HepG2 (cell line): Measurements from ENCODE around the gene MSMP. TPM values are rescaled to one million over a fixed set of nuclear protein-coding genes. Genes with fewer than 3 reads are reported as not detected.

Source experiments
- BRD4 ChIP-seq: sonication (generic); formaldehyde crosslinking; IDR thresholded peaks from 2 replicates; pipeline ENCODE4 v1.4.0; 2020; ENCODE audit warnings: missing genetic modification reagents
- MAFG ChIP-seq: sonication (generic); formaldehyde crosslinking; IDR thresholded peaks from 2 replicates; pipeline ENCODE4 v1.5.1; 2020; ENCODE audit warnings: mild to moderate bottlenecking, missing genetic modification reagents
- YY1 ChIP-seq: IDR thresholded peaks from 2 replicates; pipeline ENCODE4 v1.6.1; 2011; ENCODE audit warnings: low read length, low read depth, moderate library complexity, mild to moderate bottlenecking; ENCODE audit not compliant: insufficient read depth, insufficient replicate concordance
- ZBTB34 ChIP-seq: sonication (generic); formaldehyde crosslinking; IDR thresholded peaks from 2 replicates; pipeline ENCODE4 v1.8.0; 2022; ENCODE audit warnings: mild to moderate bottlenecking, missing genetic modification reagents
- ZMYM2 ChIP-seq: sonication (generic); formaldehyde crosslinking; IDR thresholded peaks from 2 replicates; pipeline ENCODE4 v1.8.0; 2022; ENCODE audit warnings: mild to moderate bottlenecking, missing genetic modification reagents
- ZNF224 ChIP-seq: sonication (generic); formaldehyde crosslinking; IDR thresholded peaks from 2 replicates; pipeline ENCODE4 v1.5.0; 2020; ENCODE audit warnings: mild to moderate bottlenecking, missing genetic modification reagents
- ZNF225 ChIP-seq: sonication (generic); formaldehyde crosslinking; IDR thresholded peaks from 2 replicates; pipeline ENCODE4 v1.4.0; 2020; ENCODE audit warnings: mild to moderate bottlenecking, missing genetic modification reagents
- ZNF232 ChIP-seq: sonication (generic); formaldehyde crosslinking; IDR thresholded peaks from 2 replicates; pipeline ENCODE4 v1.4.0; 2020; ENCODE audit warnings: missing genetic modification reagents, borderline replicate concordance
- ZNF44 ChIP-seq: sonication (generic); formaldehyde crosslinking; IDR thresholded peaks from 2 replicates; pipeline ENCODE4 v1.5.1; 2020; ENCODE audit warnings: mild to moderate bottlenecking, missing genetic modification reagents
- ZNF616 ChIP-seq: sonication (generic); formaldehyde crosslinking; IDR thresholded peaks from 2 replicates; pipeline ENCODE4 v1.5.0; 2020; ENCODE audit warnings: low read depth, mild to moderate bottlenecking, missing genetic modification reagents
- ZNF629 ChIP-seq: sonication (generic); formaldehyde crosslinking; conservative IDR thresholded peaks from 2 replicates; pipeline ENCODE4 v1.5.0; 2020; ENCODE audit warnings: missing genetic modification reagents
- ZNF775 ChIP-seq: sonication (generic); formaldehyde crosslinking; IDR thresholded peaks from 2 replicates; pipeline ENCODE4 v1.4.0; 2020; ENCODE audit warnings: missing genetic modification reagents, mild to moderate bottlenecking, moderate library complexity, borderline replicate concordance
- ZNF839 ChIP-seq: sonication (generic); formaldehyde crosslinking; IDR thresholded peaks from 2 replicates; pipeline ENCODE4 v1.4.0; 2020; ENCODE audit warnings: missing genetic modification reagents, mild to moderate bottlenecking, borderline replicate concordance
- polyA plus RNA-seq, 8 experiments: library from polyadenylated mRNA; depleted of rRNA in 3 of 8; stranded (reverse) in 7 of 8; unstranded in 1 of 8; fragments of >200 nt; fragmentation: Illumina TruSeq in 4 of 8; extraction: Trizol in 4 of 8; gene quantifications; 2 replicates each; pipeline versions ENCODE4 v1.2.1 to v1.2.3, GENCODE V29; 2011 to 2016; ENCODE audit warnings: low read depth in 4 of 8, missing spikeins in 1 of 8, mixed read lengths in 1 of 8; ENCODE audit not compliant: insufficient read depth in 1 of 8
- total RNA-seq, 5 experiments: library from RNA; depleted of rRNA; stranded (reverse); fragments of >200 nt; fragmentation: Illumina TruSeq; extraction: Trizol; gene quantifications; 2 replicates each; pipeline ENCODE4 v1.2.3, GENCODE V29; 2016; ENCODE audit warnings: low read depth in 1 of 5
- TF ChIP-seq, protein P1 (sequence below): sonication (generic); formaldehyde crosslinking; IDR thresholded peaks from 2 replicates; pipeline ENCODE4 v1.4.0; 2020; ENCODE audit warnings: missing genetic modification reagents
- TF ChIP-seq, protein P2 (sequence below): sonication (generic); formaldehyde crosslinking; conservative IDR thresholded peaks from 2 replicates; pipeline ENCODE4 v1.8.0; 2022; ENCODE audit warnings: mild to moderate bottlenecking, moderate library complexity, missing genetic modification reagents

The MSMP gene
- total and polyA plus RNA-seq, 2 of the 13 experiments (the other 11 are each of a cell fraction or from before 2014, with no cell fraction given), result 0.24 to 0.46 TPM

GRCh38 chr9:35748242-35748857 lies 5.7 kb downstream of the MSMP start (continued):
- TF ChIP-seq ZNF775, result no peak
- TF ChIP-seq ZNF225, result no peak; the same call in 1 of the 2 replicates
- no peak for TF ChIP-seq ZNF616 (CRISPR knock-in tag)
- no peak for TF ChIP-seq ZNF224 (CRISPR knock-in tag)
- peak; percentile 56; the same call in 1 of the 2 replicates for TF ChIP-seq ZNF232 (CRISPR knock-in tag)
- TF ChIP-seq, protein P1, sequence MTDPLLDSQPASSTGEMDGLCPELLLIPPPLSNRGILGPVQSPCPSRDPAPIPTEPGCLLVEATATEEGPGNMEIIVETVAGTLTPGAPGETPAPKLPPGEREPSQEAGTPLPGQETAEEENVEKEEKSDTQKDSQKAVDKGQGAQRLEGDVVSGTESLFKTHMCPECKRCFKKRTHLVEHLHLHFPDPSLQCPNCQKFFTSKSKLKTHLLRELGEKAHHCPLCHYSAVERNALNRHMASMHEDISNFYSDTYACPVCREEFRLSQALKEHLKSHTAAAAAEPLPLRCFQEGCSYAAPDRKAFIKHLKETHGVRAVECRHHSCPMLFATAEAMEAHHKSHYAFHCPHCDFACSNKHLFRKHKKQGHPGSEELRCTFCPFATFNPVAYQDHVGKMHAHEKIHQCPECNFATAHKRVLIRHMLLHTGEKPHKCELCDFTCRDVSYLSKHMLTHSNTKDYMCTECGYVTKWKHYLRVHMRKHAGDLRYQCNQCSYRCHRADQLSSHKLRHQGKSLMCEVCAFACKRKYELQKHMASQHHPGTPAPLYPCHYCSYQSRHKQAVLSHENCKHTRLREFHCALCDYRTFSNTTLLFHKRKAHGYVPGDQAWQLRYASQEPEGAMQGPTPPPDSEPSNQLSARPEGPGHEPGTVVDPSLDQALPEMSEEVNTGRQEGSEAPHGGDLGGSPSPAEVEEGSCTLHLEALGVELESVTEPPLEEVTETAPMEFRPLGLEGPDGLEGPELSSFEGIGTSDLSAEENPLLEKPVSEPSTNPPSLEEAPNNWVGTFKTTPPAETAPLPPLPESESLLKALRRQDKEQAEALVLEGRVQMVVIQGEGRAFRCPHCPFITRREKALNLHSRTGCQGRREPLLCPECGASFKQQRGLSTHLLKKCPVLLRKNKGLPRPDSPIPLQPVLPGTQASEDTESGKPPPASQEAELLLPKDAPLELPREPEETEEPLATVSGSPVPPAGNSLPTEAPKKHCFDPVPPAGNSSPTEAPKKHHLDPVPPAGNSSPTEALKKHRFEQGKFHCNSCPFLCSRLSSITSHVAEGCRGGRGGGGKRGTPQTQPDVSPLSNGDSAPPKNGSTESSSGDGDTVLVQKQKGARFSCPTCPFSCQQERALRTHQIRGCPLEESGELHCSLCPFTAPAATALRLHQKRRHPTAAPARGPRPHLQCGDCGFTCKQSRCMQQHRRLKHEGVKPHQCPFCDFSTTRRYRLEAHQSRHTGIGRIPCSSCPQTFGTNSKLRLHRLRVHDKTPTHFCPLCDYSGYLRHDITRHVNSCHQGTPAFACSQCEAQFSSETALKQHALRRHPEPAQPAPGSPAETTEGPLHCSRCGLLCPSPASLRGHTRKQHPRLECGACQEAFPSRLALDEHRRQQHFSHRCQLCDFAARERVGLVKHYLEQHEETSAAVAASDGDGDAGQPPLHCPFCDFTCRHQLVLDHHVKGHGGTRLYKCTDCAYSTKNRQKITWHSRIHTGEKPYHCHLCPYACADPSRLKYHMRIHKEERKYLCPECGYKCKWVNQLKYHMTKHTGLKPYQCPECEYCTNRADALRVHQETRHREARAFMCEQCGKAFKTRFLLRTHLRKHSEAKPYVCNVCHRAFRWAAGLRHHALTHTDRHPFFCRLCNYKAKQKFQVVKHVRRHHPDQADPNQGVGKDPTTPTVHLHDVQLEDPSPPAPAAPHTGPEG (CRISPR knock-in tag), result peak; percentile 47; the same call in 1 of the 2 replicates
- TF ChIP-seq ZNF839, result 0 out of 2 replicates have a peak, but pooled peaks have one; percentile 36
- no peak for TF ChIP-seq ZBTB34
- no peak for TF ChIP-seq ZMYM2 (CRISPR knock-in tag)
- no peak for TF ChIP-seq YY1
- no peak for TF ChIP-seq ZNF44 (CRISPR knock-in tag)
- TF ChIP-seq BRD4 (CRISPR knock-in tag), result 0 out of 2 replicates have a peak, but pooled peaks have one; percentile 58
- TF ChIP-seq MAFG (CRISPR knock-in tag), result no peak
- TF ChIP-seq, protein P2, sequence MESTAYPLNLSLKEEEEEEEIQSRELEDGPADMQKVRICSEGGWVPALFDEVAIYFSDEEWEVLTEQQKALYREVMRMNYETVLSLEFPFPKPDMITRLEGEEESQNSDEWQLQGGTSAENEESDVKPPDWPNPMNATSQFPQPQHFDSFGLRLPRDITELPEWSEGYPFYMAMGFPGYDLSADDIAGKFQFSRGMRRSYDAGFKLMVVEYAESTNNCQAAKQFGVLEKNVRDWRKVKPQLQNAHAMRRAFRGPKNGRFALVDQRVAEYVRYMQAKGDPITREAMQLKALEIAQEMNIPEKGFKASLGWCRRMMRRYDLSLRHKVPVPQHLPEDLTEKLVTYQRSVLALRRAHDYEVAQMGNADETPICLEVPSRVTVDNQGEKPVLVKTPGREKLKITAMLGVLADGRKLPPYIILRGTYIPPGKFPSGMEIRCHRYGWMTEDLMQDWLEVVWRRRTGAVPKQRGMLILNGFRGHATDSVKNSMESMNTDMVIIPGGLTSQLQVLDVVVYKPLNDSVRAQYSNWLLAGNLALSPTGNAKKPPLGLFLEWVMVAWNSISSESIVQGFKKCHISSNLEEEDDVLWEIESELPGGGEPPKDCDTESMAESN (CRISPR knock-in tag), result 0 out of 2 replicates have a peak, but pooled peaks have one; percentile 24
- no peak for TF ChIP-seq ZNF629 (CRISPR knock-in tag)
